Left cardiac atrium (tissue), 4 donors: ENCODE results near the gene ACSM2A. TPM values are rescaled to one million over a fixed set of nuclear protein-coding genes. Genes with fewer than 3 reads are reported as not detected.
A peak's percentile ranks its signal among the peaks of the same experiment; 100 is the strongest.
"Not testable (repeated sequence)": the region's sequence is repeated elsewhere in the genome, so short reads cannot be mapped to it uniquely, and the experiment has no call there.

Experiments
- ATAC-seq, 2 donors: fragments of 200-7000 bp; cut with Tn5 transposase; one replicate each; pipeline ENCODE4 v1.9.1; 2020; ENCODE audit warnings: mild to moderate bottlenecking in 2 of 2, moderate library complexity in 2 of 2
- DNase-seq: peaks from one replicate; pipeline ENCODE4 v3.0.0-alpha.2; 2020
- intact Hi-C, 2 donors: fragments of 100-400 bp; cut with DNase I; formaldehyde crosslinking; loops; one replicate each; pipeline versions ENCODE4 v1.14.1 to v1.15.1; 2022 to 2023
- long read RNA-seq: library from polyadenylated mRNA; unstranded; transcript quantifications from one replicate; pipeline ENCODE4 v2.0.0, GENCODE V29; 2021
- total RNA-seq, 2 donors: library from RNA; stranded (reverse); fragmentation: NEBNext Ultra II Directional; extraction: Animal tissue kit (Norgen Biotek cat#: 25700); gene quantifications; one replicate each; pipeline ENCODE4 v1.2.1, GENCODE V29; 2021
- donor health status: DM: no; HTN: yes; CAD: no.
- donor health status: DM: no; HTN: yes; CAD: no; lungs with severe emphysema.
- donor health status: DM: yes; HTN: yes; CAD: no.
- donor health status: Dilated cardiomyopathy.

ACSM2A gene, protein sequence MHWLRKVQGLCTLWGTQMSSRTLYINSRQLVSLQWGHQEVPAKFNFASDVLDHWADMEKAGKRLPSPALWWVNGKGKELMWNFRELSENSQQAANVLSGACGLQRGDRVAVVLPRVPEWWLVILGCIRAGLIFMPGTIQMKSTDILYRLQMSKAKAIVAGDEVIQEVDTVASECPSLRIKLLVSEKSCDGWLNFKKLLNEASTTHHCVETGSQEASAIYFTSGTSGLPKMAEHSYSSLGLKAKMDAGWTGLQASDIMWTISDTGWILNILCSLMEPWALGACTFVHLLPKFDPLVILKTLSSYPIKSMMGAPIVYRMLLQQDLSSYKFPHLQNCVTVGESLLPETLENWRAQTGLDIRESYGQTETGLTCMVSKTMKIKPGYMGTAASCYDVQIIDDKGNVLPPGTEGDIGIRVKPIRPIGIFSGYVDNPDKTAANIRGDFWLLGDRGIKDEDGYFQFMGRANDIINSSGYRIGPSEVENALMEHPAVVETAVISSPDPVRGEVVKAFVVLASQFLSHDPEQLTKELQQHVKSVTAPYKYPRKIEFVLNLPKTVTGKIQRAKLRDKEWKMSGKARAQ
- not detected for total RNA-seq
- long read RNA-seq = 0 reads

DNA sequence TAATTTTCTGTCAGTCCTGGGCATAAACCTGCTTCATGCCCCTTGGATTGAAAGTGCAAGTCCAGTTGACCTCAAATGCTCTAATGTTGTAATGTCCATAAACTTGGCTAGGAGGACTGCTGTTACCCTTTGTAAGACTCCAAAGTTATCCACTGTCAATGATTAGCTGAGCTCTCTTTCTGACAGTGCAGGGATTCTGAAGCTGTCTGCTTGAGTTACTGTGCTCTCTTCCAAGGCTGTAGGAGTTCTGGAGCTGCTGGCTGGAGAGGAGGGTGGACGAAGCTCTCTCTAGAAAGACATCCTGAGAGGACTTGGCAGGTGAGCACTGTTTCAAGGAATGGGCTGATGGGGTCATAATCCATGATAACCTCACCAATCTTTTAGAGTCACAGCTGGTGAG lies at the start of gene ACSM2A:
TSS of gene ACSM2A (plus strand) at position 158 of the 400 bp plus-strand sequence. CDS start 8,594 bp downstream, outside the sequence.
- peak in 1 of 2 donors; percentile 27 for ATAC-seq
- intact Hi-C loops, DNase-seq: not testable (repeated sequence)

DNA sequence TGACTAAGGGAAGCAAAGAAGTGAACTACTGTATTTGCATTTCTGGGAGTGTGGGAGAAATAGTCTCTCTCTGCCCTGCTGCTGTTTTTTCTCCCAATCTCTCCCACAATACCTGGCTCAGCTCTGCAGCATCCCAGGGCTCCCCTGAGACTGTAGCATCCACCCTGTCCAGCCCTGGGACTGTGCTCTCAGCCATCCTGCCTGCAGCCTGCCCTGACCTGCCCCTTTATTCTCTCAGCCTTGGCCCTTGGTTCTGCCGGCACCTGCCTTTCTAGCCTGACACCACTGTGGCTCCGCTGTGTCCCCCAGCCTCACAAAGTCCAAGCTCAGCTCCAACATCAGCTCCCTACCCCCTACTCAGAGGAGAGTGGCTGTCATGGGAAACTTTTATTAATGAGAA lies 48.7 kb upstream of the ACSM2A start:
- DNase-seq = no peak
- ATAC-seq = no peak
- intact Hi-C loops = no loop called here

DNA sequence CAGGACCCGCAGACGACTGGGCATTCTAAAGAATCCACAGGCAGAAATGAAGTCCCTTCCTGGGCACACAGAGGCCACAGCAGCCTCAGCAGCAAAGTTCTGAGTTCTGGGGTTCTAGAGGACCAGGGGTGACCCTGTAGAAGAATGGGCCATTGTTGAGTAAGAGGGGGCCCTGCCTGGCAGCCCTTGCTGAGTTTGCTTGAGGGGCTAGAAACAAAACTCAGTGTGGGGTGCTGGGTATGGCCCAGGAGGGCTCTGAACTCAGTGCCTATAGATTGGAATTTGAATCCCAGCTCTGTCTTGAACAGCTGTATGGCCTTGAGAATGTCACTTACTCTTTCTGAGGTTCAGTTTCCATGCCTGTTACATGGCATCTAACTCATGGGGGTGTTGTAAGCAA lies 46.7 kb upstream of the ACSM2A start, which contains the start of gene PDILT:
TSS of gene PDILT (minus strand) at position 101 of the 400 bp plus-strand sequence. CDS start 5,437 bp downstream, outside the sequence.
- ATAC-seq = no peak
- intact Hi-C loops = no loop called here

DNA sequence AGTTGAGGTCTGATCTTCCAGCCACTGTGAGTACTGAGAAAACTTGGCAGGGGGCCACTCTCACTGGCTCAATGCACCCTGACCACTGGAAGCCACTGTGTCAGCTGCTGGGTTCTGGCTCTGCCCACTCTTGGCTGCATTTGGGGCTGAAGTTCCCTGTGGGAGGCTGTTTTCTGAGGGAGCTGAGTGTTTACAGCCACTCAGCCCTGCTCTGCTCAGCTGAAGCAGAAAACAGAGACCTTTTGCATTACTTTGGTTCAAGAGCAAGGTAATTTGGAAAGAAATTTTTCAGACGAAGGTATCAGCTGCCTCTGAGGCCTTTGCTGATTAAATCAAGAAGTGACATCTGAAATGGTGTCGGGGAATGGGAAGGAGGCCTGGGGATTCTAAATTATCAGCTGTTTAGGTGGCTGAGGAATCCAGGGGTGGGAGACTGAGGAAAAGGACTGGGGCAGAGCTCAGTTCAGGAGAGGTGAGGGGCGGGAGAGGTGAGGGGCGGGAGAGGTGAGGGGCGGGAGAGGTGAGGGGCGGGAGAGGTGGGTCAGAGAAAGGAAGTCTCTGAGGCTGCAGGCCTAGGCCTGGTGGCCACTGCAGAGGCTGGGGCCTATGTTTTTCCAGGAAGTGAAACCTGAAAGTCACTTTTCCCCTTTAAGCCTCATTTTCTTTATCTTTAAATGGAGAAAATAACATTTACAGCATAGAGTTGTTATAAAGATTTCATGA lies 41.8 kb upstream of the ACSM2A start, which contains the start of gene ACSM5:
TSS of gene ACSM5 (plus strand) at position 137 of the 723 bp plus-strand sequence. CDS start 1,951 bp downstream, outside the sequence.
- ATAC-seq = peak; percentile 66 to 90
- peak; percentile 60 for DNase-seq
- intact Hi-C loops = no loop called here

More for the DNA sequence above, 46.7 kb upstream of the ACSM2A start, which contains the start of gene PDILT:
- DNase-seq = no peak

DNA sequence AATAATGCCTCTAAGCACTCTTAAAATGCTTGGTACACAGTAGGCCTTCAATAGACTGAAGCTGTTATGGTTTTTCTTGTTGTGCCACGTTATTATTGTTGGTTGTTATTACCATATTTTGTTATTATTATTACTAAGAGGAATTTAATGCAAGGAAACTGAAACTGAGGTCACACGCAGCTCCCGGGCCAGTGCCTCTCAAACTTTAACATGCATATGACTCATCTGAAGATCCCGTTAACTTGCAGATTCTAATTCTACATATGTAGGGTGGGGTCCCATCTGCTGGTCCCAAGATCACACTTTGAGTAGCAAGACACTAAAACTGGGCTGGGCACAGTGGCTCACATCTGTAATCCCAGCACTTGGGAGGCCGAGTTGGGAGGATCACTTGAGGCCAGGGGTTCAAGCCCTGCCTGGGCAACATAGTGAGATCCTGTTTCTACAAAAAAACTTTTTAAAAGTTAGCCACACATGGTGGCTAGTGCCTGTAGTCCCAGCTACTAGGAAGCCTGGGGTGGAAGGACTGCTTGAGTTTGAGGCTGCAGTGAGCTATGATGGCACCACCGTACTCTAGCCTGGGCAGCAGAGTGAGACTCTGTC lies 41.1 kb upstream of the ACSM2A start:
- ATAC-seq (no peak), DNase-seq (no peak)
- intact Hi-C loops = no loop called here

DNA sequence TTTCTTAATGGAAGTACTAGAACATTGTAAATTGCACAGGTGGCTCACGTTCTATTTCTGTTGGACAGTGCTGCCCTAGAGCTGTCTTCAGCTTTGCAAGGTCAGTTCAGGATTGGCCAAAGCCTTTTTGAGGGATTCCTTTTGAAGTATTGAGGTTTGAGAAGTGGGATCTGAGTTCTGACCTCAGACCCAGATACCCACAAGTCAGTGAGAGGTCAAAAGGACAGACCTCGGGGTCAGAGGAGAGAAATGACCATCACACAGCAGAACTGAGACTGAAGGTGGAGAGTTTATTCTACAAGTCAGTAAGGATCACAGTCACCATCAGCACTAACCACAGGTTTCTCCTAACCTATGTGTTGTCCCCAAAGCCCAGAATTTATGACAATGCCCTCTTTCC lies 40.3 kb upstream of the ACSM2A start:
- DNase-seq (no peak), ATAC-seq (no peak)
- intact Hi-C loops = no loop called here

DNA sequence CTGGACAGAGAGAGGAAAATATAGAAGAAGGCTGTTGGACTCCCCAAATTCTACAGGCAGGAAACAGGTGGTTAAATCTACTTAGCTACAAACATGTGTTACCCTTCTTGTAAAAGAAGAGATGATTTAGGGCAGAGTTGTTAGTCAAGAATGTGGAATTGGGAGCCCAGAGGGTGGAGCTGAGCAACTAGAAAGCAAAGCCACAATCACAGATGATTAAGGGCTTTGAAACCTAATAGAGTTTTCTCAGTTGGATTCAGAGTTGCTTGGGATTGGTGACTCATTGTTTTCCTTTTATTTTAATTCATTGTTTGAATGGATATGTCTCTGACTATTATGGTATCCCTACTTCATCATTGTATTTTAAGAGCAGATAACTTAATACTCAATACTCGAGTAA lies 35.8 kb upstream of the ACSM2A start:
- DNase-seq = no peak
- no peak for ATAC-seq

DNA sequence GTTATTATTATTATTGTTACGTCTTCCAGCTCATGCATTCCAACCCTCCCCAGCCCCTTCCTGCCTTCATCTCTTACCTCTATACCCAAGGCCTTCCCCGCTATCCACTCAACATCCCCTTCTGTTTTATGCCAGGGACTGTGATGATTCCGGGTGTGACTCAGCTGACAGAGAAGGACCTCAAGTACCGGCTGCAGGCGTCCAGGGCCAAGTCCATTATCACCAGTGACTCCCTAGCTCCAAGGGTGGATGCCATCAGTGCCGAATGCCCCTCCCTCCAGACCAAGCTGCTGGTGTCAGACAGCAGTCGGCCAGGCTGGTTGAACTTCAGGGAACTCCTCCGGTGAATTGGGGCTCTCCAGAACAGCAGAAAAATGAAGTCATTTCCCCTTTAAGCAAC lies 32.2 kb upstream of the ACSM2A start:
- ATAC-seq, intact Hi-C loops: not testable (repeated sequence)
- DNase-seq = peak; percentile 23

More for the DNA sequence above, 35.8 kb upstream of the ACSM2A start:
- intact Hi-C loops = no loop called here

DNA sequence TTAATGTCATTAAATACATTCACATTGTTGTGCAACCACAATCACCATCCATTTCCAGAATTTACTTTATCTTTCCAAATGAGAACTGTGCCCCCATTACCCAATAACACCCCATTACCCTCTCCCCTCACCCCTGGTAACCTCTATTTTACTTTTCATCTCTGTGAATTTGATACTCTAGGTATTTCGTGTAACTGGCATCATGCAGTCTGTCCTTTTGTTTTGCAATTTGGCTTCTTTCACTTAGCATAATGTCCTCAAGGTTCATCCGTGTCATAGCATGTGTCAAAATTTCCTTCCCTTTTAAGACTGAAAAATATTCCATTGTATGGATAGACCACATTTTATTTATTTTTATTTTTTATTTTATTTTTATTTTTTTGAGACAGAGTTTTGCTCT lies 29.6 kb upstream of the ACSM2A start:
- ATAC-seq, DNase-seq, intact Hi-C loops: not testable (repeated sequence)

DNA sequence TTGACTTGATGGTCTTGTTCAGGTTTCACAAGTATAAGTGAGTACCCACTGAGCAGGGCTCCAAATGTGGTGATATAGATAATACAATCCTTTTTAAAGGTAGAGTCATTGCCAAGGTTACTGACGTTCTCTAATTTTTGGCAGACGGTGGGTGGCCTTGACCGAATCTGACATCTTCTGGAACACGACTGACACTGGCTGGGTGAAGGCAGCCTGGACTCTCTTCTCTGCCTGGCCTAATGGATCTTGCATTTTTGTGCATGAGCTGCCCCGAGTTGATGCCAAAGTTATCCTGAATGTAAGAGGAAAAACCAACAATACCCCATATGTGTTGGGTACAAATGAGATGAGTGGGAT lies 27.6 kb upstream of the ACSM2A start:
- ATAC-seq, intact Hi-C loops, DNase-seq: not testable (repeated sequence)

DNA sequence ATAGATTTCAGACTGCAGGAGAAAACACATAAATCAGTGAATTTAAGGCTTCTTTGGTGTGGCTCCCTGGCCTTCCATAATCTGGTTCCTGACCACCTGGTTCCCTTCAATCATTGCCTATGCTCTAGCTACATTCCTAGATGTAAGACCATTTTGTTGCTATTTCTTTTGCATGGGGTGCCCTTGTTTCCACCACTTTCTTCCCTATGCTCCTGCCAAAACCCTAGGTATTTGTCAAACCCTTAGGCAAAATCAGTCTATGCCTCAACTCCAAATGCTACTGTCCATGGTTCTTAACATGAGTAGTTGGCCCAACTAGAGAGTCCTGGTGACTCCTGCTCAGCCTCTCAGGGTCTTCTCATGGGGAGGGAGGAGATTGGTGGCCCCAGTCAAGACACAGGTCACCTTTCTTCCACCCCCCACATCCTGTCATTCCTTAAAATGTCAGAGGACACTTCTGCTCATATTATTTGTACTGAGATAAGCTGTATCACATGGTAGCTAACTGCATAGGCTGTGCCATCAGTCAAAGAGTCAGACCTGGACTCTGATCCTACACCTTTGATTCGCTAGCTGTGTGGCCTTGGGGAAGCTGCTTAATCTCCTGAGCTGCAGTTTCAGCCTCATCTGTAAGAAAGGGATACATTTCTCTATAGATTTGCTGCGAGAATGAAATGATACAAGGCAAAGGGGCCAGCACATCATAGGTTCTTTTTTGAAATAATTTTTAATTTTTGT lies 27.0 kb upstream of the ACSM2A start:
- ATAC-seq = no peak
- intact Hi-C loops = no loop called here
- no peak for DNase-seq

DNA sequence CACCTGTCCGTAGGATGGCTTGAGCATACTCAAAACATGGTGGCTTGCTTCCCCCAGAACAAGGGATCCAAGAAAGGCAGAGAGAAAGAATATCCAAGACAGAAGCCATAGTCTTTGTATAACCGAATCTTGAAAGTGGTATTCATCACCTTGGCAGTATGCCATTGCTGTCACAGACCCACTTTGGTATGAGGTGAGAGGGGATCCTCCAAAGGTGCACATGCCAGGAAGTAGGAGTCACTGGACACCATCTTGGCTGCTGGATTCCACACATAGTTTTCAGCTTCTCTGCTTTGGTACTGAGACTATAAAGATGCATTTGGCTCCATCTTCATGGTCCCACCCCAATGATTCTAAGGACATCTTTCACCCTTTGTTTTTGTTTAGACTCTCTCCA lies 23.9 kb upstream of the ACSM2A start:
- ATAC-seq, DNase-seq: not testable (repeated sequence)

DNA sequence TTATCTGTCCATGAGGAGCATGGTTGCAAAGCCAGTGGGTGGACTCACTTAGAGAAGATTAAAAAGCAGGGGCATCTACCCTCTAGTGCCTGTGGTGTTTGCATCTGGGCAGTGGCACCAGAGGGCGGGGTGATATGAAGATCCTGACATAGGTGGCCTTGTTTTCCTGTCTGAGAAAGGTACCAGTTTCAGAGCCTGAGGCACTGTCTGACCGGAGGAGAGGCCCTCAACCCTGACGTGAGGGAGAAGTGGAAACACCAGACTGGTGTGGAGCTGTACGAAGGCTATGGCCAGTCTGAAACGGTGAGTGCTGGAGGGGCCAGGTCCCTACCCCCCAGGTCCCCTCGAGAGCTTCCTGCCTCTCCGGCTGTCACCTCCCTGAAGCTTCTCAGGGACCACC lies 21.8 kb upstream of the ACSM2A start:
- ATAC-seq, DNase-seq, intact Hi-C loops: not testable (repeated sequence)

More for the DNA sequence above, 23.9 kb upstream of the ACSM2A start:
- intact Hi-C loops = not testable (repeated sequence)

DNA sequence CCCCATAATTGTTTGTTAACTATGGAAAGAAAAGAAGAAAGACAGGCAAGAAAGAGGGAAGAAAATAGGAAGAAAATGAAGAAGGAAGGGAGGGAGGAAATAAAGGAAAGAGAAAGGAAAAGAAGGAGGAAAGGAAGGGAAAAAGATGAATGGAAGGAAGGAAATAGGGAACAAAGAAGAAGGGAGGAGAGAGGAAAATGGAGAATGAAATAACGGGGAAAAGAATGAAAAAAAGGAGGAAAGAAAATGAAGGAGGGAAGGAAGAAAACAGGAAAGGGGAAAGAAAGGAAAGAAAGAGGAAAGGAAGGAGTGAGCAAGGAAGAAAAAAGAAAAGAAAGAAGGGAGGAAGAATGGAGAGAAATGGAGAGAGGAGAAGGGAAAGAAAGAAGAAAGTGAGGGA lies 20.8 kb upstream of the ACSM2A start:
- ATAC-seq, DNase-seq, intact Hi-C loops: not testable (repeated sequence)

DNA sequence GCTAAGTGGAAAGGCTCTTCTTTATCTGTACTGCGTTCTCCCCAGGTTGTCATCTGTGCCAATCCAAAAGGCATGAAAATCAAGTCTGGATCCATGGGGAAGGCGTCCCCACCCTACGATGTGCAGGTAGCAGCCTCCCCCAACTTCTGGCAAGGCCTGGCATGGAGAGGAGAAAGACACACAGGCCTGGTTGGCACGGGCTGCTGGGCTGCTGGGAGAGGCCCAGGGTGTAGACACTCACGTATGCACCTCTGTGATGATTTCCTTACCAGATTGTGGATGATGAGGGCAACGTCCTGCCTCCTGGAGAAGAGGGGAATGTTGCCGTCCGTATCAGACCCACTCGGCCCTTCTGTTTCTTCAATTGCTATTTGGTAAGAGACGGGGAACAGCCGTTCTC lies 20.4 kb upstream of the ACSM2A start:
- intact Hi-C loops = no loop called here
- no peak for ATAC-seq
- no peak for DNase-seq

DNA sequence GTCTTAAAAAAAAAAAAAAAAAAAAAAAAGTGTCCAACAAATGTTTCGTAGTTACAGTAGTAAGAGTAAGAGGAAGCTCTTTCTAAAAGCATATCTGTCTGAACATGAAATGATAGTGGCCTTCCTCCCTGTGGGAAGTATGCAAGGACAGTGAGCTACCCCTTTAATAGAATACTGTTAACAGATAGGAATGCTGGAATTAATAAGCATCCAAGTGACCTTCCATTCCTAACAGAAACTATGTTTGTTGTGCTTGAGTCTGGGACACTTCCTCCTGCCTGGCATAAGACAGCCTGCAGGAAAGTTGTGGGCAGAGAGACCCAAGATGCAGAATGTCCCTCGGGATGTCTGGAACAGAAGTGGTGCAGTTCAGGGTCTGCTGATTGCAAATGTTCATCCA lies 12.4 kb upstream of the ACSM2A start:
- intact Hi-C loops, DNase-seq: not testable (repeated sequence)
- ATAC-seq = peak in 1 of 2 donors; percentile 13

DNA sequence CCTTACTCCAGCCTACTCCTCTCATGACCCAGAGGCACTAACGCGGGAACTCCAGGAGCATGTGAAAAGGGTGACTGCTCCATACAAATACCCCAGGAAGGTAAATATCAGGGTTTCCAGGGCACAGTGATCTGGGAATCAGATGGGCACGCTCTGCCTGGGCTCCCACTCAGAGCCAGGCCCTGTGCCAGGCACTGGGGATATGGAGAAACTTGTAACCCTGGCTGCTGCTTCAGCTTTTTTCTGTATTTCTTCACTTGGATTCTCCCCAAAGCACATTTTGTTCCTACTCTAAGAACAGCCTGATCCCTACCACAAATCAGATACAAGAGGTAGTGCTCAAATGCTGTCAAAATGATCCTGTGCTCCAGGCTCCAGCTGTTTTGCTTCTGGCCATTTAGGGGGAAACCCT lies 11.5 kb upstream of the ACSM2A start:
- intact Hi-C loops = not testable (repeated sequence)
- peak; percentile 88 to 90 for ATAC-seq
- peak; percentile 28 for DNase-seq

DNA sequence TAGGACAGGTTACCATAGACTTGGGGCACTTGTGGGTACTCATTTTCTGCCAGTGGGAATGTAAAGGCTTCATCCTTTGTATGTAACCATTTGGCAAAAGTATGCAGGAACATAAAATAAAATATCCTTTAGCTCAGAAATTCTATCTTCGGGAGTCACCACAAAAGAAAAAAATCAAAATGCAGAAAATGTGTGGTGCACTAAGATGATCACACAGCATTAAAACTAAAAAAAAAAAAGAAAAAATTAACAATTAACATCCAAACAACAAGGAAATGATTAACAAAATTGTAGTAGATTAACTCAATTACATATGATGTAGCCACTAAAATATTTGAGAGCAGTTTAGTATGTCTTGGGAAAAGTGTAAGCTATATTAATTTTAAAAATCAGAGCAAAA lies 10.6 kb upstream of the ACSM2A start:
- ATAC-seq, DNase-seq, intact Hi-C loops: not testable (repeated sequence)
